Loucy (cell line): Measurements from ENCODE around the gene MAGEH1.
"Not testable (repeated sequence)": the region's sequence is repeated elsewhere in the genome, so short reads cannot be mapped to it uniquely, and the experiment has no call there.

Experiments
- H2AFZ ChIP-seq: fragments of 200-600 bp; sonication (generic); 2 replicates; pipeline ENCODE4 v1.6.0; 2016; ENCODE audit warnings: antibody characterized with exemption, mild to moderate bottlenecking, low read length, moderate library complexity
- H3F3A ChIP-seq: fragments of 200-600 bp; 2 replicates; pipeline ENCODE4 v1.6.0; 2016; ENCODE audit warnings: antibody characterized with exemption, low read depth, mild to moderate bottlenecking
- H3K27me3 ChIP-seq: fragments of 200-600 bp; sonication (generic); 2 replicates; pipeline ENCODE4 v1.6.1; 2014; ENCODE audit warnings: low read length, mild to moderate bottlenecking; ENCODE audit not compliant: insufficient read depth, poor library complexity, severe bottlenecking
- H3K36me3 ChIP-seq: fragments of 200-600 bp; sonication (generic); 2 replicates; pipeline ENCODE4 v1.6.1; 2016; ENCODE audit warnings: low read length; ENCODE audit not compliant: insufficient read depth
- H3K4me1 ChIP-seq: fragments of 200-600 bp; sonication (generic); 2 replicates; pipeline ENCODE4 v1.5.1; 2014; ENCODE audit warnings: low read length, mild to moderate bottlenecking; ENCODE audit not compliant: insufficient read depth, poor library complexity, severe bottlenecking
- H3K4me2 ChIP-seq: fragments of 200-600 bp; sonication (generic); 2 replicates; pipeline ENCODE4 v1.6.0; 2014; ENCODE audit warnings: antibody characterized with exemption, low read length, low read depth, mild to moderate bottlenecking; ENCODE audit not compliant: poor library complexity, severe bottlenecking
- H3K4me3 ChIP-seq: fragments of 200-600 bp; sonication (generic); 2 replicates; pipeline ENCODE4 v1.5.1; 2014; ENCODE audit warnings: low read length, mild to moderate bottlenecking, mixed read lengths; ENCODE audit not compliant: poor library complexity, severe bottlenecking
- H3K79me2 ChIP-seq: fragments of 200-600 bp; sonication (generic); 2 replicates; pipeline ENCODE4 v1.6.1; 2014; ENCODE audit warnings: low read length; ENCODE audit not compliant: insufficient read depth
- H3K9ac ChIP-seq: fragments of 200-600 bp; sonication (generic); 2 replicates; pipeline ENCODE4 v1.6.0; 2014; ENCODE audit warnings: mild to moderate bottlenecking, low read depth, low read length, moderate library complexity; ENCODE audit not compliant: poor library complexity, severe bottlenecking
- H3K9me2 ChIP-seq: fragments of 200-600 bp; sonication (generic); replicated peaks from 2 replicates; pipeline ENCODE4 v1.6.1; 2016; ENCODE audit warnings: low read depth, low read length, mixed read lengths
- H3K9me3 ChIP-seq: fragments of 200-600 bp; sonication (generic); 2 replicates; pipeline ENCODE4 v1.6.1; 2014; ENCODE audit warnings: mild to moderate bottlenecking, antibody characterized with exemption, low read length, low read depth; ENCODE audit not compliant: insufficient read depth
- H4K20me1 ChIP-seq: fragments of 200-600 bp; sonication (generic); 2 replicates; pipeline ENCODE4 v1.6.0; 2014; ENCODE audit warnings: antibody characterized with exemption, low read length, mild to moderate bottlenecking; ENCODE audit not compliant: insufficient read depth, poor library complexity, severe bottlenecking
- CTCF ChIP-seq: fragments of 200-600 bp; sonication (generic); conservative IDR thresholded peaks from 2 replicates; pipeline ENCODE4 v1.5.1; 2014; ENCODE audit warnings: mild to moderate bottlenecking, antibody characterized with exemption, low read length
- EZH2phosphoT487 ChIP-seq: fragments of 200-600 bp; IDR thresholded peaks from 2 replicates; pipeline ENCODE4 v1.6.1; 2018; ENCODE audit warnings: antibody characterized with exemption, mild to moderate bottlenecking, moderate library complexity, borderline replicate concordance

MAGEH1 gene

GRCh38 chrX:55451141-55451540 is 786 bp upstream of the MAGEH1 start:
- Histone ChIP-seq H3K9ac (peak overlapping the region; percentile 85), H3K4me1 (no peaks in the 10 kb centered on the region), H3K9me2 (no peaks in the 10 kb centered on the region), H4K20me1 (no peaks in the 10 kb centered on the region), H3K27me3 (no peaks in the 10 kb centered on the region), H3K79me2 (peaks cover 13% of the 10 kb centered on the region), H3K4me2 (peak overlapping the region; percentile 85), H3K4me3 (peak overlapping the region; percentile 76), H3F3A (no peaks in the 10 kb centered on the region), H2AFZ (peak overlapping the region; percentile 93; the same call in 1 of the 2 replicates), H3K9me3 (no peaks in the 10 kb centered on the region), H3K36me3 (no peaks in the 10 kb centered on the region)
- no peak for TF ChIP-seq EZH2phosphoT487
- TF ChIP-seq CTCF = no peak

GRCh38 chrX:55451626-55451989 is 319 bp upstream of the MAGEH1 start:
- no peaks in the 10 kb centered on the region for H3F3A ChIP-seq
- H4K20me1 ChIP-seq = no peaks in the 10 kb centered on the region
- H3K9me3 ChIP-seq = no peaks in the 10 kb centered on the region
- H2AFZ ChIP-seq = peak overlapping the region; percentile 93
- H3K36me3 ChIP-seq = no peaks in the 10 kb centered on the region
- no peaks in the 10 kb centered on the region for H3K27me3 ChIP-seq
- no peaks in the 10 kb centered on the region for H3K9me2 ChIP-seq
- TF ChIP-seq CTCF (no peak), EZH2phosphoT487 (no peak)
- peak overlapping the region; percentile 85 for H3K9ac ChIP-seq
- peak overlapping the region; percentile 85 for H3K4me2 ChIP-seq
- H3K79me2 ChIP-seq = peaks cover 13% of the 10 kb centered on the region
- H3K4me3 ChIP-seq = peak overlapping the region; percentile 76
- no peaks in the 10 kb centered on the region for H3K4me1 ChIP-seq

GRCh38 chrX:55452833-55453124 is 852 bp downstream of the MAGEH1 start:
- H3K27me3 ChIP-seq = no peaks in the 10 kb centered on the region
- peak overlapping the region; percentile 85 for H3K4me2 ChIP-seq
- peak overlapping the region; percentile 85 for H3K9ac ChIP-seq
- H2AFZ ChIP-seq = no peak overlapping the region
- H3K9me3 ChIP-seq = no peaks in the 10 kb centered on the region
- H3K4me1 ChIP-seq = no peaks in the 10 kb centered on the region
- no peaks in the 10 kb centered on the region for H4K20me1 ChIP-seq
- peak overlapping the region; percentile 76 for H3K4me3 ChIP-seq
- no peaks in the 10 kb centered on the region for H3F3A ChIP-seq
- TF ChIP-seq CTCF = no peak
- TF ChIP-seq EZH2phosphoT487 = no peak
- peaks cover 13% of the 10 kb centered on the region for H3K79me2 ChIP-seq
- no peaks in the 10 kb centered on the region for H3K9me2 ChIP-seq
- H3K36me3 ChIP-seq = no peaks in the 10 kb centered on the region

GRCh38 chrX:55455708-55456107 is 3.8 kb downstream of the MAGEH1 start:
- H3K36me3 ChIP-seq, H3K27me3 ChIP-seq, H3K9ac ChIP-seq, H2AFZ ChIP-seq, H3K9me3 ChIP-seq, H3F3A ChIP-seq, H3K4me1 ChIP-seq, H4K20me1 ChIP-seq, H3K9me2 ChIP-seq, H3K4me2 ChIP-seq, H3K4me3 ChIP-seq: not testable (repeated sequence)
- H3K79me2 ChIP-seq = peaks cover 13% of the 10 kb centered on the region

- not testable (repeated sequence) for H3K4me2 ChIP-seq, H3K27me3 ChIP-seq, H3K4me1 ChIP-seq, H3K79me2 ChIP-seq, H3K9me2 ChIP-seq, H3K4me3 ChIP-seq, H3K36me3 ChIP-seq, H3F3A ChIP-seq, H4K20me1 ChIP-seq, H3K9ac ChIP-seq, H2AFZ ChIP-seq, H3K9me3 ChIP-seq
These were observed 7.5 kb downstream of the MAGEH1 start for GRCh38 chrX:55459426-55459825.
